Skin of body (tissue), 2 donors: ENCODE data around the gene TSR1. TPM values are rescaled to one million over a fixed set of nuclear protein-coding genes. Genes with fewer than 3 reads are reported as not detected.
"Not testable (repeated sequence)": the region's sequence is repeated elsewhere in the genome, so short reads cannot be mapped to it uniquely, and the experiment has no call there.

Experiments used
- DNase-seq: peaks from one replicate; lab custom pipeline; 2025; lab: John Stamatoyannopoulos, UW
- total RNA-seq: library from RNA; depleted of rRNA; stranded (reverse); fragments of >200 nt; gene quantifications from one replicate; pipeline ENCODE4 v1.2.3, GENCODE V29; 2014

The TSR1 gene
- total RNA-seq, 1 donor from 2014 or later, result 25.8 TPM

- no peak for DNase-seq
Observed at GRCh38 chr17:2338315-2338657, 2.0 kb upstream of the TSR1 start.

GRCh38 chr17:2337544-2338314 lies 1.5 kb upstream of the TSR1 start:
- no peak for DNase-seq

GRCh38 chr17:2336852-2337543 lies 741 bp upstream of the TSR1 start, which contains the start of gene SGSM2:
Gene SGSM2, plus strand, starts transcription at chr17:2337501. Its CDS starts 188 bp downstream, at chr17:2337689.
- DNase-seq, result peak; percentile 62

- no peak for DNase-seq
Observed at GRCh38 chr17:2335726-2336214, 487 bp downstream of the TSR1 start.

- no peak for DNase-seq
Observed at GRCh38 chr17:2331303-2331702, 5.0 kb downstream of the TSR1 start.

- DNase-seq, result no peak
Observed at GRCh38 chr17:2323629-2324314, 12.5 kb downstream of the TSR1 start.

- no peak for DNase-seq
Observed at GRCh38 chr17:2321399-2321798, 14.9 kb downstream of the TSR1 start.

GRCh38 chr17:2319051-2319450 lies 17.2 kb downstream of the TSR1 start:
- DNase-seq, result no peak

- DNase-seq, result no peak
Observed at GRCh38 chr17:2317796-2318195, 18.5 kb downstream of the TSR1 start.

- not testable (repeated sequence) for DNase-seq
Observed at GRCh38 chr17:2316916-2317205, 19.4 kb downstream of the TSR1 start.

- DNase-seq, result no peak
Observed at GRCh38 chr17:2312736-2313135, 23.5 kb downstream of the TSR1 start.

- DNase-seq, result no peak
Observed at GRCh38 chr17:2309338-2310154, 26.7 kb downstream of the TSR1 start.

GRCh38 chr17:2304931-2305330 lies 31.3 kb downstream of the TSR1 start:
- no peak for DNase-seq

GRCh38 chr17:2303204-2304188 lies 32.8 kb downstream of the TSR1 start, which contains the start of the genes SMG6 and SRR:
Gene SMG6, minus strand, starts transcription at chr17:2303785. Its CDS starts 65 bp downstream, at chr17:2303720.
Gene SRR, plus strand, starts transcription at chr17:2303950. Its CDS starts 11,611 bp downstream, at chr17:2315561.
- peak; percentile 87 for DNase-seq

- no peak for DNase-seq
Observed at GRCh38 chr17:2302778-2303203, 33.5 kb downstream of the TSR1 start.

GRCh38 chr17:2299756-2300155 lies 36.5 kb downstream of the TSR1 start:
- DNase-seq, result no peak

- DNase-seq, result no peak
Observed at GRCh38 chr17:2299136-2299535, 37.1 kb downstream of the TSR1 start.

GRCh38 chr17:2297023-2297422 lies 39.2 kb downstream of the TSR1 start:
- no peak for DNase-seq

- DNase-seq, result no peak
Observed at GRCh38 chr17:2295575-2295974, 40.7 kb downstream of the TSR1 start.

- no peak for DNase-seq
Observed at GRCh38 chr17:2292100-2292499, 44.2 kb downstream of the TSR1 start.
